GM12891 (cell line): ENCODE results near the gene EHD1.

Source experiments
- DNase-seq: peaks from one replicate; pipeline ENCODE4 v3.0.0; 2011; ENCODE audit warnings: low spot score; ENCODE audit not compliant: insufficient read length
- FAIRE-seq: peaks from 2 replicates; lab custom pipeline; 2011; peaks lifted over from hg19 to GRCh38; lab: Jason Lieb, UNC
- PAX5 ChIP-seq: IDR thresholded peaks from 2 replicates; pipeline ENCODE4 v1.6.1; 2011; ENCODE audit warnings: low read length, moderate library complexity, mild to moderate bottlenecking; ENCODE audit not compliant: insufficient read depth, severe bottlenecking
- POLR2A ChIP-seq: IDR thresholded peaks from 2 replicates; pipeline ENCODE4 v1.6.1; 2011; ENCODE audit warnings: low read depth, low read length, control low read depth
- POLR2AphosphoS5 ChIP-seq: IDR thresholded peaks from 2 replicates; pipeline ENCODE4 v1.6.1; 2011; ENCODE audit warnings: low read depth, low read length, control low read depth
- POU2F2 ChIP-seq: IDR thresholded peaks from 2 replicates; pipeline ENCODE4 v1.6.1; 2011; ENCODE audit warnings: low read depth, mild to moderate bottlenecking, control low read depth, low read length, moderate library complexity
- SPI1 ChIP-seq: IDR thresholded peaks from 2 replicates; pipeline ENCODE4 v1.6.1; 2011; ENCODE audit warnings: low read depth, low read length, control low read depth
- TAF1 ChIP-seq: IDR thresholded peaks from 2 replicates; pipeline ENCODE4 v1.6.1; 2011; ENCODE audit warnings: low read depth, low read length, control low read depth

The EHD1 gene

GRCh38 chr11:64837887-64838351 lies 40.5 kb downstream of the EHD1 start:
- no peak for FAIRE-seq
- no peak for DNase-seq
- TF ChIP-seq PAX5: no peak
- no peak for TF ChIP-seq POLR2AphosphoS5

GRCh38 chr11:64836448-64837072 lies 41.9 kb downstream of the EHD1 start:
- FAIRE-seq (no peak), DNase-seq (no peak)
- TF ChIP-seq TAF1: no peak
- no peak for TF ChIP-seq PAX5
- no peak for TF ChIP-seq POLR2AphosphoS5
- no peak for TF ChIP-seq POU2F2
- TF ChIP-seq SPI1: no peak
- TF ChIP-seq POLR2A: no peak

- TF ChIP-seq POLR2AphosphoS5: no peak
- no peak for TF ChIP-seq TAF1
- no peak for TF ChIP-seq PAX5
- no peak for TF ChIP-seq POU2F2
- FAIRE-seq (no peak), DNase-seq (no peak)
Observed at GRCh38 chr11:64835616-64836447, 42.6 kb downstream of the EHD1 start.

GRCh38 chr11:64834723-64835615 lies 43.5 kb downstream of the EHD1 start:
- TF ChIP-seq POLR2AphosphoS5: no peak
- no peak for TF ChIP-seq TAF1
- no peak for TF ChIP-seq SPI1
- no peak for TF ChIP-seq POLR2A
- TF ChIP-seq PAX5: no peak
- FAIRE-seq: no peak
- no peak for DNase-seq

GRCh38 chr11:64834031-64834722 lies 44.2 kb downstream of the EHD1 start:
- no peak for FAIRE-seq
- no peak for DNase-seq
- TF ChIP-seq PAX5 (no peak), SPI1 (no peak), TAF1 (no peak), POLR2A (no peak), POU2F2 (no peak), POLR2AphosphoS5 (no peak)

GRCh38 chr11:64833509-64833908 lies 44.9 kb downstream of the EHD1 start:
- no peak for FAIRE-seq

GRCh38 chr11:64833198-64833502 lies 45.3 kb downstream of the EHD1 start:
- FAIRE-seq: no peak
- TF ChIP-seq POU2F2 (no peak), PAX5 (no peak), TAF1 (no peak), POLR2AphosphoS5 (no peak), POLR2A (no peak), SPI1 (no peak)
- DNase-seq: no peak

More at GRCh38 chr11:64833509-64833908, 44.9 kb downstream of the EHD1 start:
- TF ChIP-seq POLR2AphosphoS5: no peak
- no peak for TF ChIP-seq SPI1
- no peak for TF ChIP-seq POLR2A
- TF ChIP-seq PAX5: no peak
- no peak for TF ChIP-seq POU2F2
- no peak for TF ChIP-seq TAF1
- no peak for DNase-seq

- TF ChIP-seq PAX5 (no peak), POLR2A (no peak), TAF1 (no peak), POLR2AphosphoS5 (no peak), SPI1 (no peak), POU2F2 (no peak)
- no peak for DNase-seq
- FAIRE-seq: no peak
Observed at GRCh38 chr11:64832467-64833197, 45.8 kb downstream of the EHD1 start.

- TF ChIP-seq SPI1 (no peak), POU2F2 (no peak), PAX5 (no peak), TAF1 (no peak), POLR2AphosphoS5 (no peak), POLR2A (no peak)
- FAIRE-seq: no peak
- DNase-seq: no peak
Observed at GRCh38 chr11:64831411-64831891, 47.0 kb downstream of the EHD1 start.
